Natural killer cell (primary cell): ENCODE data around the gene CARD19. TPM values are rescaled to one million over a fixed set of nuclear protein-coding genes. Genes with fewer than 3 reads are reported as not detected.

Source experiments
- ATAC-seq, 3 donors: fragments of 150-1000 bp in 2 of 3; fragments of 200-7000 bp in 1 of 3; cut with Tn5 transposase; 1 replicate in 1 of 3; 2 replicates in 2 of 3; pipeline ENCODE4 v1.10.0; 2021; ENCODE audit warnings: mild to moderate bottlenecking in 2 of 3, moderate library complexity in 2 of 3
- DNase-seq, 2 donors: peaks; one replicate each; pipeline versions ENCODE4 v3.0.0 to v3.0.0-alpha.2; 2013 to 2021; ENCODE audit warnings: mixed read lengths in 1 of 2
- H3K27ac ChIP-seq: one replicate; pipeline ENCODE4 v1.5.1; 2013; ENCODE audit warnings: mild to moderate bottlenecking, low read length
- H3K27me3 ChIP-seq: one replicate; pipeline ENCODE4 v1.6.1; 2013; ENCODE audit warnings: low read length; ENCODE audit not compliant: control insufficient read depth, insufficient read depth
- H3K36me3 ChIP-seq: one replicate; pipeline ENCODE4 v1.6.1; 2013; ENCODE audit warnings: low read length; ENCODE audit not compliant: control insufficient read depth, insufficient read depth
- H3K4me1 ChIP-seq: one replicate; pipeline ENCODE4 v1.6.1; 2013; ENCODE audit warnings: low read length; ENCODE audit not compliant: control insufficient read depth, insufficient read depth
- H3K4me3 ChIP-seq: one replicate; pipeline ENCODE4 v1.5.1; 2013; ENCODE audit warnings: low read length
- H3K9me3 ChIP-seq: one replicate; pipeline ENCODE4 v1.6.1; 2013; ENCODE audit warnings: low read length; ENCODE audit not compliant: control insufficient read depth, insufficient read depth
- H3K27ac Mint-ChIP-seq, 2 donors: one replicate each; pipeline ENCODE4 v1.8.0; 2022; ENCODE audit warnings: mild to moderate bottlenecking in 2 of 2, mixed read lengths in 2 of 2, moderate library complexity in 1 of 2
- H3K27me3 Mint-ChIP-seq, 2 donors: one replicate each; pipeline ENCODE4 v1.8.0; 2022; ENCODE audit warnings: low read depth in 2 of 2, mixed read lengths in 2 of 2
- H3K36me3 Mint-ChIP-seq: one replicate; pipeline ENCODE4 v1.8.0; 2022; ENCODE audit warnings: mixed read lengths
- H3K4me1 Mint-ChIP-seq, 2 donors: one replicate each; pipeline ENCODE4 v1.8.0; 2022; ENCODE audit warnings: mixed read lengths in 2 of 2
- H3K4me3 Mint-ChIP-seq: one replicate; pipeline ENCODE4 v1.8.0; 2022; ENCODE audit warnings: mild to moderate bottlenecking, moderate library complexity, mixed read lengths
- H3K9me3 Mint-ChIP-seq, 2 donors: one replicate each; pipeline ENCODE4 v1.8.0; 2022; ENCODE audit warnings: mixed read lengths in 2 of 2
- CTCF ChIP-seq: fragments of 200-600 bp; IDR thresholded peaks from one replicate; pipeline ENCODE4 v1.8.0; 2022; ENCODE audit warnings: antibody characterized with exemption
- WGBS: methylation state at CpG from one replicate; pipeline ENCODE4 v1.1.7; 2013; ENCODE audit warnings: missing lambda C conversion rate; ENCODE audit not compliant: insufficient coverage; 5-methylcytosine and 5-hydroxymethylcytosine counted together
- intact Hi-C: fragments of 100-400 bp; cut with micrococcal nuclease; formaldehyde crosslinking; loops from one replicate; pipeline ENCODE4 v1.14.2; 2022
- total RNA-seq, 4 donors: library from RNA; stranded (reverse); fragments of 120-200 nt in 1 of 4; gene quantifications; one replicate each; pipeline versions ENCODE4 v1.2.3 to v1.2.4, GENCODE V29; 2013 to 2022

CARD19 gene
- total RNA-seq, 3 donors from 2014 or later (not counting 1 experiment from before 2014, with no cell fraction given), result 30.7 to 49.1 (median 42.6) TPM

DNA sequence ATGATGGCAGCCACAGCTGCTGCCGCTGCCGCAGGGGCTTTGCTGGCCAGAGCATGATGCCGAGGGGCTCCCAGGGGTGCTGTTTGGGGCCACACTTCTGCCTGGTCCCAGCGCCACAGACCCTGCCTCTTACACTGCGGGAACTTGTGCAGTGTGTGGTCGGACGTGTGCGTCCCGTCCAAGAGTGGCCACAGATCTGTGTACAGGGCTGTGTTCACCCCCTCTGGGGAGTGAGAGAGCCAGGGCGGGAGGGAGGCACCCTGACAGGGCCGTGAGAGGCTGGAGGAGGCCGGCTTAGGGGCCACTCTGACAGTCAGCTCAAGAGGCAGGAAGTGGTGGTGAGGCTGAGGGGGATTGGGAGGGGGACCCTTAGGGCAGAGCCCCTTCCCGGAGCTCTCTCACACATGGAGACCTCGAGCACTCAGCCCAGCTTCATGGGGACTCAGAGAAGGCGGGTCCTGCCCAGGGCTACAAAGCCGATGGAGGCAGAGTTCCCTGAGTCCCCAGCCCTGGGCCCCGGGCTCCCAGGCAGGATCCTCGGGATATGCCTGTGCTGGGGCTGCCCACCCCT is 13.1 kb upstream of the CARD19 start:
- WGBS, result 37% methylated on average over 18 of the region's 18 CpGs
- no peak overlapping the region for H3K4me3 Mint-ChIP-seq
- peaks cover 26% of the 10 kb centered on the region for H3K4me1 ChIP-seq
- peaks cover 7% of the 10 kb centered on the region for H3K36me3 ChIP-seq
- ATAC-seq (peak; percentile 41 to 49 (median 43)), DNase-seq (no peak)
- H3K36me3 Mint-ChIP-seq, result no peaks in the 10 kb centered on the region
- intact Hi-C loops, result no loop called here
- TF ChIP-seq CTCF, result no peak
- H3K4me3 ChIP-seq, result no peak overlapping the region
- H3K27ac Mint-ChIP-seq, result no peak overlapping the region
- peaks cover 3% of the 10 kb centered on the region for H3K9me3 ChIP-seq
- no peaks in the 10 kb centered on the region for H3K9me3 Mint-ChIP-seq
- H3K4me1 Mint-ChIP-seq, result peaks cover 5 to 12% of the 10 kb centered on the region in 2 donors
- no peak overlapping the region for H3K27ac ChIP-seq
- H3K27me3 Mint-ChIP-seq, result peaks cover 29 to 30% of the 10 kb centered on the region in 2 donors
- H3K27me3 ChIP-seq, result peaks cover 6% of the 10 kb centered on the region

DNA sequence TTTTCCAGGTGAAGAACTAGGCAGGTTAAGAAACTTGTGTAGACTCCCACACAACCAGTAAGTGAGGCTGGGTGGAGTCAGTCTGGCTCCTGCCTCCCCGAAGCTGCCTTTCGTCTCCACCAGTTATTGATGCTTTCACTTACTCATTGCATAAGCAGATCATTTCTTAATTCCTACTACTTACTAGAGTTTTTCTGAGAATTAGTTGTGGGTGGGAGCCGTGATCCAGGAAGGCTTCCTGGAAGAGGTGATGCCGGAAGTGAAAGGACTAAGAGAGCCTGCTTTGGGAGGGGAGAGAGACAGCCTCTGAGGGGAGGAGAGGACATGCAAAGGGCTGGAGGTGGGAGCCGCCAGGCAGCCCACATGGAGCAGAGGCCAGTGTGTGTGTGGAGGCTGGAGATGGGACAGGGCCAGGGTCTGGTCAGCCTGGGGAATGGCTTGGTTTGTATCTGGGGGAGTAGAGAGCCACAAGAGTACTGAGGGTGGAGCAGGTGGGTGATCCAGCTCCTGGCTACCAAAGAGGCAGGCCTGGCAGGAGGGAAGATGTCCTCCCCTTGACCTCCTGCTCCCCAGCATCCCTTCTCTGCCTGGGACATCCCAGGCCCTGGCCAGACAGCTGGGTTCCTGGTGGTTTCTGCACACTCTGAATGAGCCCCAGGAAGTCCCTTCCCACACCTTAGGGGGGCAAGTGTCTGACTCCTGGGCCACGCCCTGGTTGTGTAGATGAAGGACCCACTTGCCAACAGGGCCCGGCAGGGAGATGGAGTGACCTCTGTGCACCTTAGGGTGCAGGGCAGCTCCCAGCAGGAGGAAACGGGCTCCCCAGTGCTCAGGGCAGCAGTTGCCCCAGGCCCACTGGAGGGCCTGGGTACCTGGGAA is 12.2 kb upstream of the CARD19 start:
- Mint-ChIP-seq H3K9me3 (no peaks in the 10 kb centered on the region), H3K36me3 (no peaks in the 10 kb centered on the region), H3K4me1 (peaks cover 5 to 12% of the 10 kb centered on the region in 2 donors), H3K27me3 (peaks cover 30 to 33% of the 10 kb centered on the region in 2 donors), H3K4me3 (no peak overlapping the region), H3K27ac (no peak overlapping the region)
- no peak for ATAC-seq
- WGBS, result 86% methylated on average over 8 of the region's 8 CpGs
- Histone ChIP-seq H3K27me3 (peaks cover 6% of the 10 kb centered on the region), H3K4me1 (peaks cover 18% of the 10 kb centered on the region), H3K27ac (no peak overlapping the region), H3K9me3 (peaks cover 3% of the 10 kb centered on the region), H3K36me3 (peaks cover 7% of the 10 kb centered on the region), H3K4me3 (no peak overlapping the region)
- no peak for DNase-seq
- intact Hi-C loops, result no loop called here
- no peak for TF ChIP-seq CTCF

DNA sequence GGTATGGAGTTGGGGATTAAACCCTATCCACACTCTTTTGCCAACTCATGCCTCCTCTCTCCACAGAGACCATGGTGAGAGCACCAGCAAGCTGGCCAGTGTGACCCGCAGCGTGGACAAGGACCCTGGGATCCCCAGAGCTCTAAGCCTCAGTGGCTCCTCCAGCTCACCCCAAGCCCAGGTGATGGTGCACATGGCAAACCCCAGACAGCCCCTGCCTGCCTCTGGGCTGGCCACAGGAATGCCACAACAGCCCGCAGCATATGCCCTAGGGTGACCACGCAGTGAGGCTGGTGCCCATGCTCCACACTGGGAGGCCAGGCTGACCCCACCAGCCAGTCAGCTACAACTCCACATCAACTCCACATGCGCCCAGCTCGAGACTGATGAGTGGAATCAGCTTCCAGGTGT is 11.5 kb upstream of the CARD19 start:
- 95% methylated on average over 6 of the region's 6 CpGs for WGBS
- intact Hi-C loops, result no loop called here
- H3K4me3 Mint-ChIP-seq, result no peak overlapping the region
- Histone ChIP-seq H3K9me3 (peaks cover 3% of the 10 kb centered on the region), H3K27ac (no peak overlapping the region), H3K27me3 (peaks cover 6% of the 10 kb centered on the region), H3K36me3 (peaks cover 3% of the 10 kb centered on the region), H3K4me1 (peaks cover 16% of the 10 kb centered on the region), H3K4me3 (no peak overlapping the region)
- H3K9me3 Mint-ChIP-seq, result no peaks in the 10 kb centered on the region
- no peaks in the 10 kb centered on the region for H3K36me3 Mint-ChIP-seq
- no peak for TF ChIP-seq CTCF
- DNase-seq (no peak), ATAC-seq (no peak)
- H3K27me3 Mint-ChIP-seq, result peaks cover 25 to 30% of the 10 kb centered on the region in 2 donors
- no peak overlapping the region for H3K27ac Mint-ChIP-seq
- H3K4me1 Mint-ChIP-seq, result peaks cover 5 to 12% of the 10 kb centered on the region in 2 donors
